GM10248 (cell line): ENCODE measurements around the gene EMILIN2.

Experiments
- CTCF ChIA-PET: fragments of 300-600 bp; sonication (Branson Sonifier 250); formaldehyde crosslinking; extraction: SDS; loops from one replicate; lab custom pipeline; 2021; ENCODE audit warnings: antibody characterized with exemption; lab: Yijun Ruan, JAX
- POLR2A ChIA-PET: fragments of 350-650 bp; sonication (Branson Sonifier 250); formaldehyde crosslinking; extraction: SDS; loops from one replicate; lab custom pipeline; 2020; ENCODE audit warnings: antibody characterized with exemption; lab: Yijun Ruan, JAX
- DNase-seq: peaks from one replicate; pipeline ENCODE4 v3.0.0; 2012; ENCODE audit errors: extremely low spot score
- CTCF ChIP-seq: IDR thresholded peaks from 2 replicates; pipeline ENCODE4 v1.5.1; 2012; ENCODE audit warnings: mild to moderate bottlenecking, low read depth; ENCODE audit errors: extremely low read depth, missing control alignments, control extremely low read depth

Gene EMILIN2

GRCh38 chr18:2814928-2815327 is 31.9 kb upstream of the EMILIN2 start:
- POLR2A ChIA-PET: no interaction called here
- TF ChIP-seq CTCF: no peak
- no peak for DNase-seq
- CTCF ChIA-PET: no interaction called here

GRCh38 chr18:2818281-2818680 is 28.5 kb upstream of the EMILIN2 start:
- CTCF ChIA-PET: no interaction called here
- no peak for DNase-seq
- POLR2A ChIA-PET: no interaction called here
- TF ChIP-seq CTCF: no peak

GRCh38 chr18:2821695-2822094 is 25.1 kb upstream of the EMILIN2 start:
- DNase-seq: no peak
- POLR2A ChIA-PET: no interaction called here
- CTCF ChIA-PET: no interaction called here
- TF ChIP-seq CTCF: no peak

GRCh38 chr18:2822213-2822921 is 24.4 kb upstream of the EMILIN2 start:
- DNase-seq: no peak
- POLR2A ChIA-PET: no interaction called here
- no peak for TF ChIP-seq CTCF
- CTCF ChIA-PET: no interaction called here

GRCh38 chr18:2823202-2823601 is 23.6 kb upstream of the EMILIN2 start:
- CTCF ChIA-PET: no interaction called here
- POLR2A ChIA-PET: no interaction called here

GRCh38 chr18:2823966-2824365 is 22.8 kb upstream of the EMILIN2 start:
- ChIA-PET CTCF (no interaction called here), POLR2A (no interaction called here)
- no peak for TF ChIP-seq CTCF
- DNase-seq: no peak

More at GRCh38 chr18:2823202-2823601, 23.6 kb upstream of the EMILIN2 start:
- DNase-seq: no peak
- no peak for TF ChIP-seq CTCF
